ENCODE data around the gene MOV10L1.

GRCh38 chr22:50138988-50139387 is 49.2 kb downstream of the MOV10L1 start:
- no peak for TF ChIP-seq CTCF (IDR thresholded peaks at IDR 0.05)
- TF ChIP-seq POLR2AphosphoS5 (IDR thresholded peaks at IDR 0.05), result no peak

Measured in esophagus muscularis mucosa (tissue), 3 donors.